HG03095 (cell line): Measurements from ENCODE around the gene SIVA1.

Source experiments
- ATAC-seq: cut with Tn5 transposase; IDR thresholded peaks from one replicate; pipeline ENCODE4 v1.9.1; 2021; ENCODE audit warnings: moderate library complexity; ENCODE audit not compliant: unreplicated experiment

The SIVA1 gene

GRCh38 chr14:104794993-104795780 lies 42.2 kb downstream of the SIVA1 start, which contains the start of gene AKT1:
TSS of gene AKT1 (minus strand) at chr14:104795748. CDS start at chr14:104792643, 3,105 bp downstream.
- no peak for ATAC-seq

GRCh38 chr14:104795781-104796686 lies 43.1 kb downstream of the SIVA1 start:
- no peak for ATAC-seq

- ATAC-seq = no peak
Measured at GRCh38 chr14:104796687-104797081, 43.7 kb downstream of the SIVA1 start.

GRCh38 chr14:104797115-104798044 lies 44.4 kb downstream of the SIVA1 start:
- ATAC-seq = no peak

GRCh38 chr14:104798300-104799243 lies 45.6 kb downstream of the SIVA1 start:
- no peak for ATAC-seq

- ATAC-seq = no peak
Measured at GRCh38 chr14:104799244-104800014, 46.5 kb downstream of the SIVA1 start.

- ATAC-seq = no peak
Measured at GRCh38 chr14:104800015-104800770, 47.2 kb downstream of the SIVA1 start.

GRCh38 chr14:104800771-104801519 lies 48.0 kb downstream of the SIVA1 start, which contains the start of gene ZBTB42:
TSS of gene ZBTB42 (plus strand) at chr14:104801101. CDS start at chr14:104801198, 97 bp downstream.
- no peak for ATAC-seq

GRCh38 chr14:104801520-104802393 lies 48.8 kb downstream of the SIVA1 start:
- no peak for ATAC-seq

GRCh38 chr14:104802394-104803184 lies 49.6 kb downstream of the SIVA1 start:
- no peak for ATAC-seq

GRCh38 chr14:104803280-104803911 lies 50.4 kb downstream of the SIVA1 start:
- no peak for ATAC-seq

GRCh38 chr14:104803912-104804410 lies 51.0 kb downstream of the SIVA1 start:
- no peak for ATAC-seq

GRCh38 chr14:104804481-104805325 lies 51.8 kb downstream of the SIVA1 start:
- no peak for ATAC-seq

- no peak for ATAC-seq
Measured at GRCh38 chr14:104805326-104805678, 52.4 kb downstream of the SIVA1 start.
